ENCODE results near the gene COL6A3. TPM values are rescaled to one million over a fixed set of nuclear protein-coding genes. Genes with fewer than 3 reads are reported as not detected.

The COL6A3 gene
- total and polyA plus RNA-seq, 9 of the 15 experiments (the other 6 are each of a cell fraction or from before 2014, with no cell fraction given): 0.07 to 4.1 (median 1.5) TPM

DNA sequence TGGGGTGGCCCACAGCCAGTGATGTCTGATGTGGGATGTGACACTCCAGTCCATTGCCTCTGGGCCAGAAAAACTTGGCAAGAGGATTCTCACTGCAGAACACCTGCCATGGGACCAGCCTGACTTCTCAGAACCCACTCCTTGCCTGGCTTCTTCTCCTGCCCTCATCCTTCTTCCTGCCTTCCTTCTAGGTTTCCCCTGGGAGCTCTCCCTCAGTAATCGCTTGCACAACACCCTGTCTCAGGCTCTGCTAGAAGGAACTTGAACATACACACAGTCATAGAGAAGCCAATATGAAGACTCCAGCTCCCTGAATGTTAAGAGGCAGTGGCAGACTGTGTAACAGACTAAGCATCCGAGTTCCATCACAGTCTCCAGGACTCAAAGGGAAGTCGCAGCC is 4.3 kb upstream of the COL6A3 start (continued):
- TF ChIP-seq, protein P1, sequence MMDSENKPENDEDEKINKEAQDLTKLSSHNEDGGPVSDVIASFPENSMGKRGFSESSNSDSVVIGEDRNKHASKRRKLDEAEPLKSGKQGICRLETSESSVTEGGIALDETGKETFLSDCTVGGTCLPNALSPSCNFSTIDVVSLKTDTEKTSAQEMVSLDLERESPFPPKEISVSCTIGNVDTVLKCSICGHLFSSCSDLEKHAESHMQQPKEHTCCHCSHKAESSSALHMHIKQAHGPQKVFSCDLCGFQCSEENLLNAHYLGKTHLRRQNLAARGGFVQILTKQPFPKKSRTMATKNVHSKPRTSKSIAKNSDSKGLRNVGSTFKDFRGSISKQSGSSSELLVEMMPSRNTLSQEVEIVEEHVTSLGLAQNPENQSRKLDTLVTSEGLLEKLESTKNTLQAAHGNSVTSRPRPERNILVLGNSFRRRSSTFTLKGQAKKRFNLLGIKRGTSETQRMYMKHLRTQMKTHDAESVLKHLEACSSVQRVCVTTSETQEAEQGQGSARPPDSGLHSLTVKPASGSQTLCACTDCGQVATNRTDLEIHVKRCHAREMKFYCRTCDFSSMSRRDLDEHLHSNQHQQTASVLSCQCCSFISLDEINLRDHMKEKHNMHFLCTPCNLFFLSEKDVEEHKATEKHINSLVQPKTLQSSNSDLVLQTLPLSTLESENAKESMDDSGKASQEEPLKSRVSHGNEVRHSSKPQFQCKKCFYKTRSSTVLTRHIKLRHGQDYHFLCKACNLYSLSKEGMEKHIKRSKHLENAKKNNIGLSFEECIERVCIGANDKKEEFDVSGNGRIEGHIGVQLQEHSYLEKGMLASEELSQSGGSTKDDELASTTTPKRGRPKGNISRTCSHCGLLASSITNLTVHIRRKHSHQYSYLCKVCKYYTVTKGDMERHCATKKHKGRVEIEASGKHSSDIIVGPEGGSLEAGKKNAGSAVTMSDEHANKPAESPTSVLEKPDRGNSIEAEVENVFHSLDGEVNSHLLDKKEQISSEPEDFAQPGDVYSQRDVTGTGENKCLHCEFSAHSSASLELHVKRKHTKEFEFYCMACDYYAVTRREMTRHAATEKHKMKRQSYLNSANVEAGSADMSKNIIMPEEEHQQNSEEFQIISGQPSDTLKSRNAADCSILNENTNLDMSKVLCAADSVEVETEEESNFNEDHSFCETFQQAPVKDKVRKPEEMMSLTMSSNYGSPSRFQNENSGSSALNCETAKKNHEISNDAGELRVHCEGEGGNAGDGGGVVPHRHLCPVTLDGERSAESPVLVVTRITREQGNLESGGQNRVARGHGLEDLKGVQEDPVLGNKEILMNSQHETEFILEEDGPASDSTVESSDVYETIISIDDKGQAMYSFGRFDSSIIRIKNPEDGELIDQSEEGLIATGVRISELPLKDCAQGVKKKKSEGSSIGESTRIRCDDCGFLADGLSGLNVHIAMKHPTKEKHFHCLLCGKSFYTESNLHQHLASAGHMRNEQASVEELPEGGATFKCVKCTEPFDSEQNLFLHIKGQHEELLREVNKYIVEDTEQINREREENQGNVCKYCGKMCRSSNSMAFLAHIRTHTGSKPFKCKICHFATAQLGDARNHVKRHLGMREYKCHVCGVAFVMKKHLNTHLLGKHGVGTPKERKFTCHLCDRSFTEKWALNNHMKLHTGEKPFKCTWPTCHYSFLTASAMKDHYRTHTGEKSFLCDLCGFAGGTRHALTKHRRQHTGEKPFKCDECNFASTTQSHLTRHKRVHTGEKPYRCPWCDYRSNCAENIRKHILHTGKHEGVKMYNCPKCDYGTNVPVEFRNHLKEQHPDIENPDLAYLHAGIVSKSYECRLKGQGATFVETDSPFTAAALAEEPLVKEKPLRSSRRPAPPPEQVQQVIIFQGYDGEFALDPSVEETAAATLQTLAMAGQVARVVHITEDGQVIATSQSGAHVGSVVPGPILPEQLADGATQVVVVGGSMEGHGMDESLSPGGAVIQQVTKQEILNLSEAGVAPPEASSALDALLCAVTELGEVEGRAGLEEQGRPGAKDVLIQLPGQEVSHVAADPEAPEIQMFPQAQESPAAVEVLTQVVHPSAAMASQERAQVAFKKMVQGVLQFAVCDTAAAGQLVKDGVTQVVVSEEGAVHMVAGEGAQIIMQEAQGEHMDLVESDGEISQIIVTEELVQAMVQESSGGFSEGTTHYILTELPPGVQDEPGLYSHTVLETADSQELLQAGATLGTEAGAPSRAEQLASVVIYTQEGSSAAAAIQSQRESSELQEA (IDR thresholded peaks at IDR 0.05; ENCODE audit: low read depth): no peak
- TF ChIP-seq ZFP36 (IDR thresholded peaks at IDR 0.05; ENCODE audit: low read depth, low read length, partially characterized antibody) (no peak), GATAD2B (IDR thresholded peaks at IDR 0.05; ENCODE audit: borderline replicate concordance) (no peak)

All from K562 (cell line).